GM23248 (cell line): ENCODE data around the gene ABHD4.

Source experiments
- EZH2 ChIP-seq: fragments of 200-600 bp; sonication (generic); IDR thresholded peaks from 2 replicates; pipeline ENCODE4 v1.6.1; 2018; ENCODE audit warnings: antibody characterized with exemption, mild to moderate bottlenecking; ENCODE audit not compliant: insufficient read depth, poor library complexity, severe bottlenecking
- EZH2phosphoT487 ChIP-seq: fragments of 200-600 bp; sonication (generic); IDR thresholded peaks from 2 replicates; pipeline ENCODE4 v1.6.1; 2018; ENCODE audit warnings: antibody characterized with exemption, moderate library complexity, mild to moderate bottlenecking, low read depth; ENCODE audit not compliant: insufficient read depth

DNA sequence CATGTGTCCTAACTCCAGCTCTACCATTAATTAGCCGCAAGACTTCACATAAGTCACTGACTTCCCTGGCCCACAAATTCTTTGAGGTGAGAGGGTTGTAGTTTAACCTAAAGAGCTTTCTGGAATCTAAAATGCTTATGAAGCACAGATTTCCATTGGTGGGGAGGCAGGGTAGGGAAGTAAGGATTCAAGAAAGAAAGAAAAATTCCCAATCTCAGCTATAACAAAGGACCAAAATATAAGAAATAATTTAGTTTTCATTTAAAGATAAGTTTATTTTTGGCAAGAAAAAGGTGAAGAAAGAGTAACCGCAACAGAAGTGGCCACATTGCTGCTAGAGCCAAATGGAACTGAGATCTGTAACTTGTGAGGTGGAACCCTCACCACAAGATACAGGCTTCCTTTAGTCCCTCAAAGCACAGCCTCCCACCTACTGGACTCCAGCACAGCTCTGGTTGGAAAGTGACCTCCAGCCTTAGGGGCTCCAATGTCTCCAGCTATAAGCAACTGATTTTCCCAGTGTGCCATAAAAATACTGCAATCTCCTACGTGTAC, 32.6 kb upstream of the ABHD4 start:
- no peak for TF ChIP-seq EZH2
- no peak for TF ChIP-seq EZH2phosphoT487
